ENCODE data around the gene RPTOR. TPM values are rescaled to one million over a fixed set of nuclear protein-coding genes. Genes with fewer than 3 reads are reported as not detected.

The RPTOR gene
- total RNA-seq, 1 donor from 2014 or later = 65.9 TPM

DNA sequence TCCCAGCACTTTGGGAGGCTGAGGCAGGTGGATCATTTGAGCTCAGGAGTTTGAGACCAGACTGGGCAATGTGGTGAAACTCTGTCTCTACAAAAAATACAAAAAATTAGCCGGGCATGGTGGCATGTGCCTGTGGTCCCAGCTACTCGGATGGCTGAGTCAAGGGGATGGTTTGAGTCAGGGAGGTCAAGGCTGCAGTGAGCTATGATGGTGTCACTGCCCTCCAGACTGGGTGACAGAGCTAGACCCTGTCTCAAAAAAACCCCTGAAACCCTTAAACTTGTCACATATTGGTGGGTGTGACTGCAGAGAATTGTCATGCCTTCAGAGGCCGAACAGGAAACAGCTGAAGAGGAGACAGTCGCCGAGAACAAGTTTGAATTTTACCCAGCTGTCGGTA, 13.4 kb downstream of the RPTOR start:
- TF ChIP-seq, protein P1, sequence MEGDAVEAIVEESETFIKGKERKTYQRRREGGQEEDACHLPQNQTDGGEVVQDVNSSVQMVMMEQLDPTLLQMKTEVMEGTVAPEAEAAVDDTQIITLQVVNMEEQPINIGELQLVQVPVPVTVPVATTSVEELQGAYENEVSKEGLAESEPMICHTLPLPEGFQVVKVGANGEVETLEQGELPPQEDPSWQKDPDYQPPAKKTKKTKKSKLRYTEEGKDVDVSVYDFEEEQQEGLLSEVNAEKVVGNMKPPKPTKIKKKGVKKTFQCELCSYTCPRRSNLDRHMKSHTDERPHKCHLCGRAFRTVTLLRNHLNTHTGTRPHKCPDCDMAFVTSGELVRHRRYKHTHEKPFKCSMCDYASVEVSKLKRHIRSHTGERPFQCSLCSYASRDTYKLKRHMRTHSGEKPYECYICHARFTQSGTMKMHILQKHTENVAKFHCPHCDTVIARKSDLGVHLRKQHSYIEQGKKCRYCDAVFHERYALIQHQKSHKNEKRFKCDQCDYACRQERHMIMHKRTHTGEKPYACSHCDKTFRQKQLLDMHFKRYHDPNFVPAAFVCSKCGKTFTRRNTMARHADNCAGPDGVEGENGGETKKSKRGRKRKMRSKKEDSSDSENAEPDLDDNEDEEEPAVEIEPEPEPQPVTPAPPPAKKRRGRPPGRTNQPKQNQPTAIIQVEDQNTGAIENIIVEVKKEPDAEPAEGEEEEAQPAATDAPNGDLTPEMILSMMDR (IDR thresholded peaks at IDR 0.05) = no peak
- H3K36me3 Mint-ChIP-seq (ENCODE audit: low read depth) = peaks cover 32% of the 10 kb centered on the region
- no peaks in the 10 kb centered on the region for H3K9me3 Mint-ChIP-seq
- ChIA-PET CTCF (no interaction called here), POLR2A (no interaction called here)
- DNase-seq (no peak), ATAC-seq (ENCODE audit: low read depth) (no peak)
- H3K4me1 Mint-ChIP-seq = peaks cover 2% of the 10 kb centered on the region
- no peak overlapping the region for H3K27ac Mint-ChIP-seq
- no peaks in the 10 kb centered on the region for H3K27me3 Mint-ChIP-seq
- intact Hi-C loops (cut with micrococcal nuclease) = no loop called here
- no peak overlapping the region for H3K4me3 Mint-ChIP-seq

DNA sequence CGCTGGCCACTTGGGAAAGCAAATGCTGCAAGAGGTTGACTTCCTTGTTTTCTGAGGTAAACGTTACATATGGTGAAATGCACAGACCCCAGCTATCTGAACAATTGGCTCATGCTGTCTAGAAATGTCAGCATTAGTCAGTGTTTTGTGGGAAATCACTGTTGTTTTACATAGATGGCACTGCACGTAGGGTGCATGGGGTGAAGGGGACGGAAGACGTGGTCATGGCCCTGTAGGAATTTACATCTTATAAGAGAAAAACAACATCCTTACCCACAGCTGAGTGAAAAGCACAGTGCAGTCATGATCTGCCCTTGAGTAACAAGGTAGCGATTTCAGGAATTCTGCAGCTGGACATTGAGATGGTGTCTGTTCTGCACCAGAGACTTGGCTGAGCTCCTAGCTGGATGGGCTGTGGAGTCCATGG, 15.2 kb downstream of the RPTOR start:
- peaks cover 26% of the 10 kb centered on the region for H3K36me3 Mint-ChIP-seq (ENCODE audit: low read depth)
- TF ChIP-seq, protein P1 (IDR thresholded peaks at IDR 0.05) = no peak
- no peak for ATAC-seq (ENCODE audit: low read depth)
- H3K4me3 Mint-ChIP-seq = no peak overlapping the region
- CTCF ChIA-PET = interaction anchor here (1.0 kb wide), 1 partner anchor 16 kb away, joined by 3 read pairs; no protein-coding TSS in a partner anchor
- H3K27ac Mint-ChIP-seq = no peak overlapping the region
- POLR2A ChIA-PET = no interaction called here
- intact Hi-C loops (cut with micrococcal nuclease) = no loop called here
- H3K4me1 Mint-ChIP-seq = peaks cover 6% of the 10 kb centered on the region
- no peaks in the 10 kb centered on the region for H3K27me3 Mint-ChIP-seq
- DNase-seq = no peak
- no peaks in the 10 kb centered on the region for H3K9me3 Mint-ChIP-seq

DNA sequence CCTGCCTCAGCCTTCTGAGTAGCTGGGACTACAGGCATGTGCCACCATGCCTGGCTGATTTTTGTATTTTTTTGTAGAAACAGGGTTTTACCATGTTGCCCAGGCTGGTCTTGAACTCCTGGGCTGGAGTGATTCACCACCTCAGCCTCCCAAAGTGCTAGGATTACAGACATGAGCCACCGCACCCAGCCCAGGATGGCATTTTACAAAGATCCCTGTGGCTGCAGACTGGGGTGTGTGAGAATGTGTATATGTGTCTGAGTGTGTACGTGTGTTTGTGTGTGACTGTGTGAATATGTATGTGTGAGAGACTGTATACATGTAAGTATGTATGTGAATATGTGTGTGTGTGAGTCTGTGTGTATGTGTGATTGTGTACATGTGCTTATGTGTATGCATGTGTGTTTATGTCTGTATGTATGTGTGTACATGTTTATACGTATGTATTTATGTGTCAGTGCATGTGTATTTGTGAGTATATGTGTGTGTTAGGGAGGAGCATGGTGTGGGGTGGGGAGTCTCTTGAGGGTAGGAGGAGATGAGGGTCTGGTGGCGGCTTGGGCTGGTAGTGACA, 17.0 kb downstream of the RPTOR start:
- Mint-ChIP-seq H3K9me3 (no peaks in the 10 kb centered on the region), H3K4me3 (no peak overlapping the region), H3K27ac (no peak overlapping the region), H3K27me3 (no peaks in the 10 kb centered on the region), H3K4me1 (peaks cover 6% of the 10 kb centered on the region), H3K36me3 (ENCODE audit: low read depth) (peaks cover 14% of the 10 kb centered on the region)
- DNase-seq = no peak
- ChIA-PET POLR2A (no interaction called here), CTCF (no interaction called here)
- TF ChIP-seq, protein P1 (IDR thresholded peaks at IDR 0.05) = no peak
- intact Hi-C loops (cut with micrococcal nuclease) = no loop called here
- no peak for ATAC-seq (ENCODE audit: low read depth)

DNA sequence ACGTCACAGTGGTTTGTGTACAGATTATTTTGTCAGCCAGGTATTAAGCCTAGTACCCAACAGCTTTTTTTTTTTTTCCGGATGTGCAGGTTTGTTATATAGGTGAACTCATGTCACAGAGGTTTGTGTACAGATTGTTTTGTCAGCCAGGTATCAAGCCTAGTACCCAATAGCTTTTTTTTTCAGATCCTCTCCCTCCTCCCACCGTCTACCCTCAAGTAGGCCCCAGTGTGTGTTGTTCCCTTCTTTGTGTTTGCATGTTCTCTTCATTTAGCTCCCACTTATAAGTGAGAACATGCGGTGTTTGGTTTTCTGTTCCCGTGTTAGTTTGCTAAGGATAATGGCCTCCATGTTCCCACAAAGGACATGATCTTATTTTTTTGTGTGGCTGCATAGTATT, 19.9 kb downstream of the RPTOR start:
- TF ChIP-seq, protein P1 (IDR thresholded peaks at IDR 0.05) = no peak
- Mint-ChIP-seq H3K27me3 (no peaks in the 10 kb centered on the region), H3K36me3 (ENCODE audit: low read depth) (peaks cover 6% of the 10 kb centered on the region), H3K27ac (no peak overlapping the region), H3K4me1 (peaks cover 6% of the 10 kb centered on the region), H3K4me3 (no peak overlapping the region), H3K9me3 (no peaks in the 10 kb centered on the region)
- no peak for DNase-seq
- CTCF ChIA-PET = no interaction called here
- no peak for ATAC-seq (ENCODE audit: low read depth)
- POLR2A ChIA-PET = no interaction called here
- intact Hi-C loops (cut with micrococcal nuclease) = no loop called here

DNA sequence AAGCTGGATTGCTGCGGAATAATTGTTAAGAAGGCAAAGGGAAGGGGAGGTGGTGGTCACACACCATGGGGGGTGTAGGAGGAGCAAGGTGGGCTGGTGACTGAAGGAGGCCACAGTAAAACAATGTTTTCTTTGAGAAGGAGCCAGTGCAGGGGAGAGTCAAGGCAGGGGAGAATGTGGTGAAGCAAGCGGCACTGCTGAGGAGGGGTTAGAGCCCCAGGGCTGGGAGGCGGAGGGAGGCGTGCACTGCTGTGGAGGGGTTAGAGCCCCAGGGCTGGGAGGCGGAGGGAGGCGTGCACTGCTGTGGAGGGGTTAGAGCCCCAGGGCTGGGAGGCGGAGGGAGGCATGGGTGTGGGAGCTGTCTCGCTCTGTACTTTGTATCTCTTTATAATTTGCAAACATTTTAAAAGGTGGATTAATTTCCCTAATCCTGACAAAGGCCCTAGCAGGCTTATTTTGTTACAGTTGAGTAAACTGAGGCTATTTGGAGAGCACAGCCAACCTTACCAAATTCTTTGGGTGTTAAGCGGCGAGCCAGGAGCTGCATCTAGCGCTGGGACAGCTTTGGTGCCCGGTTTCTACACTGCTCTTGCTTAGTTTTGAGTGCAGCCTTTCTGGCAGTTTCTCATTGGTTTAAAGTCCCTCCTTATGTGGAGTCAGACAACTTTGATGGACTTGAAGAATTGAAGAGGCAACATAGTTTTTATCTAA, 20.9 kb downstream of the RPTOR start:
- TF ChIP-seq, protein P1 (IDR thresholded peaks at IDR 0.05) = no peak
- DNase-seq (no peak), ATAC-seq (ENCODE audit: low read depth) (no peak)
- H3K36me3 Mint-ChIP-seq (ENCODE audit: low read depth) = peaks cover under 1% of the 10 kb centered on the region
- ChIA-PET POLR2A (no interaction called here), CTCF (no interaction called here)
- peaks cover 6% of the 10 kb centered on the region for H3K4me1 Mint-ChIP-seq
- no peak overlapping the region for H3K4me3 Mint-ChIP-seq
- H3K27me3 Mint-ChIP-seq = no peaks in the 10 kb centered on the region
- H3K27ac Mint-ChIP-seq = no peak overlapping the region
- intact Hi-C loops (cut with micrococcal nuclease) = no loop called here
- no peaks in the 10 kb centered on the region for H3K9me3 Mint-ChIP-seq
